Measurements from ENCODE around the gene RASGRF1.

The RASGRF1 gene

DNA sequence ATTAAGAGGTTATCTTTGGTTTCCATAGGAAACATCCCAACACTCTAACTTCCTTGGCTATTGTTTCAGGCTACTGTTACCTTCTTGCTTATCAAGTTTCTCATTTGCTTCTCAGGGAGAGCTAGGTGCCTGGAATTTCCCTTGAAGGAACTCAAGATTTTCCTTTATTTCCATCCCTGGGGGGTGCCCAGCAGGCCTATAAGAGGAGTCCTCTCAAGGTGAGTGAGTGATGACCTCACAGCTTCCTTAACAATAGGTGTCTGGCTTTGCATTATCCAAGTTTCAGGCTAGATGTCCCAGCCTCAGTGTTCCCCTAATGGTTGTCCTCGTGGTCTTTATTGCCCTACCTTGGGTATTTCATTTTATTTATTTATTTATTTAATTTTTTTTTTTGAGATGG is 133.6 kb downstream of the RASGRF1 start:
- no peak overlapping the region for H3K4me3 ChIP-seq (ENCODE audit: low read depth, low read length)
- TF ChIP-seq, protein P1, sequence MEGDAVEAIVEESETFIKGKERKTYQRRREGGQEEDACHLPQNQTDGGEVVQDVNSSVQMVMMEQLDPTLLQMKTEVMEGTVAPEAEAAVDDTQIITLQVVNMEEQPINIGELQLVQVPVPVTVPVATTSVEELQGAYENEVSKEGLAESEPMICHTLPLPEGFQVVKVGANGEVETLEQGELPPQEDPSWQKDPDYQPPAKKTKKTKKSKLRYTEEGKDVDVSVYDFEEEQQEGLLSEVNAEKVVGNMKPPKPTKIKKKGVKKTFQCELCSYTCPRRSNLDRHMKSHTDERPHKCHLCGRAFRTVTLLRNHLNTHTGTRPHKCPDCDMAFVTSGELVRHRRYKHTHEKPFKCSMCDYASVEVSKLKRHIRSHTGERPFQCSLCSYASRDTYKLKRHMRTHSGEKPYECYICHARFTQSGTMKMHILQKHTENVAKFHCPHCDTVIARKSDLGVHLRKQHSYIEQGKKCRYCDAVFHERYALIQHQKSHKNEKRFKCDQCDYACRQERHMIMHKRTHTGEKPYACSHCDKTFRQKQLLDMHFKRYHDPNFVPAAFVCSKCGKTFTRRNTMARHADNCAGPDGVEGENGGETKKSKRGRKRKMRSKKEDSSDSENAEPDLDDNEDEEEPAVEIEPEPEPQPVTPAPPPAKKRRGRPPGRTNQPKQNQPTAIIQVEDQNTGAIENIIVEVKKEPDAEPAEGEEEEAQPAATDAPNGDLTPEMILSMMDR (IDR thresholded peaks at IDR 0.05; ENCODE audit: low read depth, low read length, missing control alignments): no peak
- DNase-seq (ENCODE audit: low read depth): no peak

GRCh38 chr15:78955355-78955754 is 135.2 kb downstream of the RASGRF1 start:
- TF ChIP-seq, protein P1 (IDR thresholded peaks at IDR 0.05; ENCODE audit: low read depth, low read length, missing control alignments): no peak
- no peak for DNase-seq (ENCODE audit: low read depth)

GRCh38 chr15:78951841-78952238 is 138.7 kb downstream of the RASGRF1 start:
- TF ChIP-seq, protein P1 (IDR thresholded peaks at IDR 0.05; ENCODE audit: low read depth, low read length, missing control alignments): no peak
- H3K4me3 ChIP-seq (ENCODE audit: low read depth, low read length): no peak overlapping the region
- DNase-seq (ENCODE audit: low read depth): no peak

More at GRCh38 chr15:78955355-78955754, 135.2 kb downstream of the RASGRF1 start:
- no peak overlapping the region for H3K4me3 ChIP-seq (ENCODE audit: low read depth, low read length)

GRCh38 chr15:78950902-78951840 is 139.4 kb downstream of the RASGRF1 start:
- TF ChIP-seq, protein P1 (IDR thresholded peaks at IDR 0.05; ENCODE audit: low read depth, low read length, missing control alignments): no peak
- H3K4me3 ChIP-seq (ENCODE audit: low read depth, low read length): no peak overlapping the region
- no peak for DNase-seq (ENCODE audit: low read depth)

- no peak overlapping the region for H3K4me3 ChIP-seq (ENCODE audit: low read depth, low read length)
- TF ChIP-seq, protein P1 (IDR thresholded peaks at IDR 0.05; ENCODE audit: low read depth, low read length, missing control alignments): no peak
- DNase-seq (ENCODE audit: low read depth): no peak
Measured at GRCh38 chr15:78950343-78950742, 140.2 kb downstream of the RASGRF1 start.

DNA sequence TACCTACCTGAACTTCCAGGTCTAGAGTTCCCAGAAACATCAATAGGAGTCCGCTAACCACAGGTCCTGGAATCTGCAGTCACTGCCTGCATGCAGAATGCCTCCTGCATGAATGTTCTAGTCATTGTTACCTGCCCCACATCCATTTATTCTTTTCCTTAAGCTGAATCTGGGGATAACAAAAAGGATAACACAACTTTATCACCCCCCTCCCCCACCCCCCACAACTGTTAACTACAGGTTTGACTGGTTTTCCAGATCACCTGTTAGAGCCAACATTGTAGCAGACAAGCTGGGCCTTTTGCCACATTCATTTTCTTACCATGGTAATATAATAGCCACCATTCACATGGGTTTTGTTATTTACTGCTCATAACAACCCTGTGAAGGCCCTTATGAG is 141.1 kb downstream of the RASGRF1 start:
- no peak for DNase-seq (ENCODE audit: low read depth)
- no peak overlapping the region for H3K4me3 ChIP-seq (ENCODE audit: low read depth, low read length)
- TF ChIP-seq, protein P1 (IDR thresholded peaks at IDR 0.05; ENCODE audit: low read depth, low read length, missing control alignments): no peak

All from GM12864 (cell line).